HG02870 (cell line): ENCODE data around the gene FAM3C.
"Not testable (repeated sequence)": the region's sequence is repeated elsewhere in the genome, so short reads cannot be mapped to it uniquely, and the experiment has no call there.

Experiments used
- ATAC-seq: cut with Tn5 transposase; IDR thresholded peaks from one replicate; pipeline ENCODE4 v1.9.1; 2021; ENCODE audit warnings: mild to moderate bottlenecking, moderate library complexity; ENCODE audit not compliant: unreplicated experiment

The FAM3C gene

DNA sequence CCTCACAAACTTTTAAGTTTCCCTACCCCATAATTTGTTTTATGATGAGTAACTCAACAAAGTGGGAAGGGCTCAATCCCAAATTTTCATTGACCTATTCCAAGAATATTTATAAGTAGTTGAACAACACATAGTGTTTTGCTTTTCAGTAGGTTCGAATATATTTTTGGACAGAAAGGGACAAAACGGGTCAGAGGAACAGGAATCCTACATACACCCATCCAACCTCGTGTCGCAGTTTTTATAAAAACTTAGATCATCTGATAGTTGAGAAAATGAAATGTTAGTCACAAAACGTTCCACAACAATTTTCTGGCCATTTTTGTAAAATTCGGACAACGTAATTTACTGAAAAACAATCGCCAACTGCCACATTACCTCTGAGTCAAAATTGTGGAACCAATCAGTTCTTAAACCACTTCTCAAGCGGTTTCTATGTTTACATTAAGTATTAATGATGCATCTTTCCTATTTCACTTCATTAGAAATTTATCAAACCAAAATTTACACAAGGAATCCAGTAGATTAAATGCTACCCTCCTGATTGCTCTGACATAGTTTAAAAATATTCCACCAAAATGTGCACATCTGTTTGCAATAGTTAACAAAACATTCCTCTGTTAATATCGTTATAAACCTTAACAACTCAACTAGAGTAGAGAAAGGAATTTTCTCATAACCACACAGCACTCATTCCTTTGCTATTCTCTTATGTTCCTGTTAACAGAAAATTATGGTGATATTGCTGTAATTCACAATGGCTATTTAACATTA lies 61.0 kb downstream of the FAM3C start:
- no peak for ATAC-seq

DNA sequence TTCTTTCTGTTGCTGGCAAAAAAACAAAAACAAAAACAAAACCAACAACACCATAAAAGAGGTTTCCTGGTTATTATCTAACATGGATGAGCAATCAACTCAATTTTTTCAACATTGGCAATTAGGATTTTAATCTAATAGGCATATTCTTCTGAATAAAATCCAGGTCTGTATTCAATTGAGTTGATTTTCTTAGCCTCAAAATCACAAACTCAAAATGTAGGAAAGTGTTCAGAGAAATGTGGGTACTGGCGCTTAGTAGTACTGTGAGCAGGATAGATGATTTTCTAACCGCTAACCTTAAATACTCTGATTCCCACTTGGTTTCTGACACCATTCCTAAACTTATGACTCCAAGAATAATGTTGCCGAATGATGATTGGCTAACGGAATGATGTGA lies 61.7 kb downstream of the FAM3C start:
- ATAC-seq = no peak

DNA sequence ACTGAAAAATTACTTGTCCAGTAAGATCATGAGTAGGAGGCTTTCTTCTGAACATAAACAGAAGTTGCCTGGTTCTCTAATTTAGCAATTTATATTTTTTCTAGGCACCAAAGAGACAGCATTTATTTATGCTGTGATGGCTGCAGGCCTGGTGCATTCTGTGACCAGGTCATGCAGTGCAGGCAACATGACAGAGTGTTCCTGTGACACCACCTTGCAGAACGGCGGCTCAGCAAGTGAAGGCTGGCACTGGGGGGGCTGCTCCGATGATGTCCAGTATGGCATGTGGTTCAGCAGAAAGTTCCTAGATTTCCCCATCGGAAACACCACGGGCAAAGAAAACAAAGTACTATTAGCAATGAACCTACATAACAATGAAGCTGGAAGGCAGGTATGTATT lies 64.5 kb downstream of the FAM3C start:
- no peak for ATAC-seq

DNA sequence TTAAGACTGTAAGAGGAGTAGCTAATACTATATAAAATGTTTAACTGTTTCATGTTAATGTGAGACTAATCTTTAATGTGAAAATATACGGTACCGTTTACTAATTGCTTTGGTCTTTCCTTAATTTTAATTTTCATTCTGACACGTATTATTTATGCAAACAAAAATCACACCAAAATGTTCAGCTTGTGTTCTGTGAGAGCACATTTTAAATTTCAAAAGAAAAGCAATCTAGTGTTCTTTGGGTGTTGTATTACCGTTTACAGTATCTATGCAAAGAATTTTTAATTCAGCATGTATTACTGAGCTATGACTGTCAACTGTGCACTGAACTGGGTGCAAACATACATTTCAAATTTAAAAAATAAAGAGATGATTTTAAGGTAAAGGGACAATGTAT lies 65.1 kb downstream of the FAM3C start:
- ATAC-seq = no peak

DNA sequence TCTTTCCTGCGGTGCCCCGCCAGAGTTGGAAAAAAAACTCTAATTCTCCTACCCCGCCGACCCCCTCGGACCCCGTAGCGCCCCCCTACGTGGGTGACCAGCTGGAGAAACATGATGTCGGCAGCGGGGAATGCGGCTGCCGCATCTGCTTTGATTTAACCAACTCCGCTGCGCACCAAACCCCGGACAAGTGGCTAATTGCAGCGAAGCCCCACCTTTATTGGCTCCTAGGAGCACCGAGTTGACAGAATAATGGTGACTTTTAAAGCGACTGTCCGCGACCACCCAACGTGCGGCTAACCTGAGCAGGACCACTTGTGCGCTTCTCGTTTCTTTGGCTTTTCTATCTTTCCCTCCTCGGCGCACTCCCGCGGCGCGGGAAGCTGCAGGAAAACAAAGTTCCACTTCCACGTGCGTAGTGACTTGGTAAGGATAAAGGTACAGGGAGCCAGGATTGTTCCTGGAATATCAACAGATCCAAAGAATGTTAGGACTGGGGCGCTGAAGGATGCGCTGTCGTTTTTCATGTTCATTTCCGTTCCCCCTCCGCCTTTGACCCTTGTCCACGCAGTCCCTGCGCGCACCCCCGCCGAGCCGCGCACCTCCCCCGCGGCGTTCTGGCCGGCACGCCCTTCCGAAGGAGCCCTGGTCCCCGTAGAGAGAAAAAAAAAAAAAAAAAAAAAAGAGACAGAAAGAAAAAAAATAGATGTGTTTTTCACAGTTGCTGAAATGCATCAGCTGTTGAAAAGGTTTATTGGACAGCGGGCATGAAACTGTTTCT lies 65.9 kb downstream of the FAM3C start:
- peak; percentile 15 for ATAC-seq

DNA sequence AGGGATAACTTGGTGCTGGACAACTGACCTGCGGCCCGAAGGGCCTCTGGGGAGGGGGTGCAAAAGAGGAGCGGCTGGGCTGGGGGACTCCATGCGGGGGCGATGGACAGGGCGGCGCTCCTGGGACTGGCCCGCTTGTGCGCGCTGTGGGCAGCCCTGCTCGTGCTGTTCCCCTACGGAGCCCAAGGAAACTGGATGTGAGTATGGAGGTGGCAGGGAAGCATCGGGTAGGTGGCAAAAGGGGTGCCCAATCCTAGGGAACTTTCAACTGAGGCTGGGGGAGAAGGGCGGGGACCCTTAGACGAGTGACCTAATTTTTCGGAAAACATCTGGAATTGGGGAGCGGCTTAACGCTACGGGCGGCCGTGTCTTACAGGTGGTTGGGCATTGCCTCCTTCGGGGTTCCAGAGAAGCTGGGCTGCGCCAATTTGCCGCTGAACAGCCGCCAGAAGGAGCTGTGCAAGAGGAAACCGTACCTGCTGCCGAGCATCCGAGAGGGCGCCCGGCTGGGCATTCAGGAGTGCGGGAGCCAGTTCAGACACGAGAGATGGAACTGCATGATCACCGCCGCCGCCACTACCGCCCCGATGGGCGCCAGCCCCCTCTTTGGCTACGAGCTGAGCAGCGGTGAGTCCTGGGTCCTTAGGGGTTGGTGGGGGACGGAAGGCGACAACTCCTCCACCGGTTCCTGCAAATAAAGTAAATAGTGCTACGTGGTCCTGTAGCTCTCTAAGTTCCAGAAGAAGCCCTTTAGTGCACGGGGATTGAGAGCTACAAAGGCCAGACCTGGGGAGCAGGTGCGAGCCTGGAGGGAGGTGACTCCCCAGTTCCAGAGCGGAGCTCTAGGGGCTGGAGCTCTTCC lies 66.7 kb downstream of the FAM3C start:
- ATAC-seq = peak; percentile 40

DNA sequence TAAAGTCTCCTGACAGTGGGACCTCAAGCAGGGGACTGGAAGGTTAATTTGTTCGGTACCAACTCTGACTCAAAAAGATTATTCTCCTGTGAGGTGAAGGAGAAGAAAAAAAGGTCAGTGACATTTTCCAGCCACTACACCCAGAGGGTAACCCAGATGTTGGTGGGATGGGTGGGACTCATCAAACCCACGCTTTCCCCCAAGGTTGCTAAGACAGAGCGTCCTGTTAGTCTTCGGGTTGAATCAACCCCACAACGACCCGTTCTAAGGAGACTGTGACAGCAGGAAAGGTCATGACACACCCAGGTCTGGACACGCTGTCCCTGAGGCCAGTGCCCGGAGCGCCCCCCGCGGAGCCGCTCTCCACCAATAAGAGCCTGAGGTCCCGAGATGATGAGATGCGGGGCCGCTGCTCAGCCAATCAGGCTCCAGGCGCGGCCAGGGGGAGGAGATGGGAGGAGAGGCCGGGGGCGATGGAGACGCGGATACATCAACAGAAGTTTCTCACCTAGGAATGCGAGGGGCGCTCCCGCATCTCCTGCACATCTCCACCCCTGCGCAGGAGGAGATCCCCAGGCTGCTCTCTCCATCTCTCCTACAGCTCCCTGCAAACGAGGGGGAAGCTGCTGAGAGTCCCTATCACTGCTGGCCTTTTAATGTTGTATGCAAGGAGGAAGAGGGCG lies 67.5 kb downstream of the FAM3C start, which contains the start of gene WNT16:
WNT16 (plus strand) TSS at position 493 of the 683 bp plus-strand sequence. CDS start 293 bp downstream, outside the sequence.
- no peak for ATAC-seq

DNA sequence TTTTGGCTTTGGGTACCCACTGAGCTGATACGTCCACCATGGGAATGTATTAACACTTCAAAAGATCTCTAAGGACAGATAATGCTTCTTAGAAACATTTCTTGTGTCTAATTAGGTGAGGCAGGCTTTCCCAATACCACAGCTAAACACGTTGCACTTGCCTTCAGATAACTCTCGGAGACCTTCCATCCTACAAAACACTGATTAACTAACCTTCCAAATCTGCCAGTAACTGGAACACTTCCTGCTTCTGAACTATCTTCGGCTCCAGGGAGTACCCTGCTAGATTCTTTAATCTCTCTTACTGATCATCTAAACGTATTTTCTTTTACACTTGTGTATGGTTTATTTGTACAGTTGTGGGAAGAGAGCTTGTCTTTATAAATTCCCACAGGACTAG lies 68.4 kb downstream of the FAM3C start:
- no peak for ATAC-seq

DNA sequence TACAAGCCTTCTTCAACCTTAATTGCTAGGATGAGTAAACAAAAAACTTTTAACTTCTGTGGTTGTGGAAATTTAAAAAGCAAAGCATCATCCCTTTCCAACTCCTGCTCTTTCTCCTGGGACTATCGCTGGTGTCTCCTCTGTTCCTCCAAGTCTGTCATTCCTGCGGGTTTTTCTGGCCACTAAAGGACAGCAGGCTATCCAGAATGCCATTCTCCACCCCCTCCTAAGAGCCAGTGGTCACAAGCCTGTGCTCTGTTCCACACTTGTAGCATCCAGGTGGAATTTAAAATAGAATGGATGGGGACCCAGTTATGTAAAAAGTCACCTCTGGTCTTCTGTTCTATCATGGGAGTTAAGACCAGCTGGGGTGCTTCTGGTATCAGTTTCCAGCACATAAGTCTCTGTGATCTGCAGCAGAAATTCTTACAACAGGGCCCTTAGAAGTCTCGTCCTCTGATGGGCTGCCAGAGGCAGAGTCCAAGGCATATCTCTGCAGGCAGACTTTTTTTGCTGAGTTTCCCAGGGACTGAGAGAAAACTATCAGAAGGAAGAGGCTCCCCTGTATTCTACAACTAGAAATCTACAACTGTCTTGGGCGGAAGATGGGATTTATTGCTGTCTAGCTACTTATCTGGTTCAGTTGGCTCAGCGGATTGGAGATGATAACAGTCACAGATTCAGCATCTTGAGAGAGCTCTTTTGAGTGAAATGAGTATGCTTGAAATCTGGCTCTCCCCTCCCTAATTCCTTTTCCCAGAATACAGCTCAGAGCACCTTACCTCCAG lies 72.4 kb downstream of the FAM3C start:
- no peak for ATAC-seq

DNA sequence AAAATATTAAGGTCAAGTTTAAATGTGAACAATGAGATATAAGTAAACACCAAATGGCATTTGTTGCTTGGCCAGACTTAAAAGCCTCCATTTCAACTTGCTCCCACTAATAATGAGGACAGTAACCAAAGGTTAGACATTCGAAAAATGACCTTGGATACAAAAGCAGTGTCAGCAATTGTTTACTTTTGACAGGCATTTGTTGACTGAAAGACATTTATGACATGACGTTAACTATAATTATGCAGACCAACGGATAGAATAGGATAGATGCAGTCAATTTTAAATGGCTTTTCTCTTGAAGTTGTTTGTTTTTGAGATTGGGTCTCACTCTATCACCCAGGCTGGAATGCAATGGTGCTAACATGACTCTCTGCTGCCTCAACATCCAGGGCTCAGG lies 73.6 kb downstream of the FAM3C start:
- ATAC-seq = no peak

DNA sequence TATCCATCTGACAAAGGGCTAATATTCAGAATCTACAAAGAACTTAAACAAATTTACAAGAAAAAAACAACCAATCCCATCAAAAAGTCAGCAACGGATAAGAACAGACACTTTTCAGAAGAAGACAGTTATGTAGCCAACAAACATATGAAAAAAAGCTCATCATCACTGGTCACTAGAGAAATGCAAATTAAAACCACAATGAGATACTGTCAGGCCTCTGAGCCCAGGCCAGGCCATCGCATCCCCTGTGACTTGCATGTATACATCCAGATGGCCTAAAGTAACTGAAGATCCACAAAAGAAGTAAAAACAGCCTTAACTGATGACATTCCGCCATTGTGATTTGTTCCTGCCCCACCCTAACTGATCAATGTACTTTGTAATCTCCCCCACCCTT lies 80.9 kb downstream of the FAM3C start:
- ATAC-seq = not testable (repeated sequence)

DNA sequence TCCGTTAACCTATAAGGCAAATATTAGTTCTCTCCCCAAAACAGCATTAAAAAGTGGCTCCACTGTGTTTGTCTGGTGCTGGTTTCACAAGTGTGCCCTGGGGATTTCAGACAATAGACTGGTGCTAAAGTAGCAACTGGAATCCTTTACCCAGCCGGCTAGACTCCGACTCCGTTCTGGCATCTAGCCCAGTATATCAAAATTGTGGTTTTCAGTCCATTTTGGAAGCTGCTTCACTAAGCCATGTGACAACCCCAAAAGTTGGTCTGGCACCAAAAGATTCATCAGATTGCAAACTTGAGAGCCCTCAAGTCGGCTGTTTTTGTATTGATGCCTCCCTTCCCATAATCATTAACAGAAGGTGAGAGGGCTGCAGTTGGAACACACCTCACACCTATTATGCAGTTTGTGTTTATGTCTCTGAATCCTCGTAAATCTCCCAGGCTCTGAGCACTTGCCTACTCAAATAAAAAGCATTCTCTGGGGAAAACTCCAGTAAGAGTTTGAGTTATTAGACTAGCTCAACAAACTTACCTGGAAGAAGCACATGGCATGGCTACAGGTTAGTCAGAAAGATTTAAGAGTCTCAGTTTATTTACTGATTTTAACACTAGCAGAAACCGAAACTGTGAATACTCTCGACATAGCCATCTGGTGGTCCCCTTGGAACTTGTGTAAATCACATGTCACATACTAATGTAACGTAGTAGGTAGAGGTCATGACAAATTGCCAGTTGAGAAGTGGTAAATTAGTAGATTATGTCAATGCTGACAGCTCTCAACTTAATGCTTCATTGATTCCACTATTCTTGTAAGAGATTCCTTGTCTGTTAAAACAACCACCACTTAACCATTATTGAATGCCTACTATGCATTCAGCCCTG lies 82.1 kb downstream of the FAM3C start:
- peak; percentile 90 for ATAC-seq

DNA sequence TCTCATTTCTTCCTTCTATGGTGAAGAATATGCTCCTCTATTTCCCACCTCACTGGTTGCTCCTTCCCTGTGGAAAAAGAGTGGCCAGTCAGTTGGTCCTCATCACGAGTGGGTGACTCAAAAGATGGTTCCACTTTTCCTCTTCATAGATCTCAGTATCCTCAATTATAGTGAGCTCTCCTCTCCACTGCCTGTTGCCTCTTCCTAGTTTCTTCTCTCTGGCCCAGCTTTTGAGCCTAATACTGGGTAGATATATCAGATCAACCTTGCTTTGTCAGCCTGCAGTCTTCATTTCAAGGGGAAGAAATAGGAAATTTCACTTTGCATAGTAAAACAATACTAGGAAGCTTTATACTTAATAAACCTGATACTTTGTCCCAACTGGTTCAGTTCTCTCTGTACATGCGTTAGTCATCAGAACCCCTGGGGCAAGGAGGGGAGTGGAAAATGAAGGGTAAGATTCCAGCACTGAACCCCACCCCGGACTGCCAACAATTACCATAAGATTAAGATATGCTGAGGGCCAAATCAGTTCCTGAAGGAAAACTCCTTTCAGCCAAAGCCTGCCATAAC lies 82.8 kb downstream of the FAM3C start:
- no peak for ATAC-seq

DNA sequence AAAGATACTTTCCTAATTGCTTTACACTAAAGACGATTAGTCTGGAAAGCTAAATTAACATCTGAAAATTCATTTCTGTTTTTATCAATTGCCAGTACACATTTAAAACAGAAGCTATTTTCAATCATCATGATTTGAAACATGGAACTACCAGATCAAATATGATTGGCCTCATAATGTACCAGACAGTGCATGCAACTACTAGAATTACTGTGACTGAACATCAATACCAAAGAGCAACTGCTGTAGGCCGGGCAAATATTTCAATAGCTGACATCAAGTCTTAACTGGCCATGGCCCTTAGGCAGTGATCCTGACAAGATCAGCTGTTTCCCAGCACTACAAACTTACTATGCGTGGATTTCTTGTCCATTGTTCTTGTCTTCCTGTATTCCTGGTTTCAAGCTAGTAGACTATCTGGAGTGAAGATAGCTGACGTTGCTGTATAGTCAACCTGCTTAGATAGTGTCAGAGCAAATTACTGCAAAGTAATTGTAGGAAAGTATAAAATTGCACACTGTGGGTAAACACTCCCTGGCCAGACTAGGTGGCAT lies 89.0 kb downstream of the FAM3C start:
- peak; percentile 30 for ATAC-seq

DNA sequence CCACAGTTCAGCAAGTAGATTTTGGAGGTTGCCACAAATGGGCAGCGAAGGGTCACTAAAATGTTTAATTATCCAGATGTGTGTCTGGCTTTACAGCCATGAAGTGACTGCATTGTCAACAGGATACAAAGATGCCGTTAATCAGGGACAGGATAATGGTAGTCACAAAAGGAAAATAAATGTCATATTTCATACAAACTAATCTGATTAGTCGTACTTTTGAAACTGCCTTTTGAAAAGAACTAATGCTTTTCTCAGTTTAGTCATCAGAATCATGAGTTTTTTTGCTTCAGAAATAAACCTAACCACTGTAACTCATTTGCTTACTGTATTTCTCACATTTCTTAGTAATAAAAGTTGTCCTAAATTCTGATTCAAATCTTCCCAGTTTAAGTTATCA lies 89.5 kb downstream of the FAM3C start:
- peak; percentile 35 for ATAC-seq

DNA sequence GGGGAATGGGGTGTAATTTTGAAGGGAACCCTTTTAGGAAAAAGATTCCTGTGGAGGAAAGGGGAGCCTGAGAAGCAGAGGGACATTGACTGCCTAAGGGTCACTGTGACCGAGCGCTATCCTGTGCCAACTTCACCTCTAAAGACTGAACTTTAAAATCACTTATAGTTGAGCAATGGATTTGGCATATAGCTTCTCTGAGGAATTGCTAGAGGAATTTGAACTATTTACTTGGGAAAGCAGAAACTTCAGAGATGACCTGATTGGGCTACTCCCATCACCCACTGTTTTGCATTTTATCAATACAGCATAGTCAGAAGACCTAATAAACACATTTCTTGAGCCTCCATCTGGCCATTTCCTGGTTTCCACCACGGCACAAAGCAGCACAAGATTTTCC lies 91.0 kb downstream of the FAM3C start:
- no peak for ATAC-seq

DNA sequence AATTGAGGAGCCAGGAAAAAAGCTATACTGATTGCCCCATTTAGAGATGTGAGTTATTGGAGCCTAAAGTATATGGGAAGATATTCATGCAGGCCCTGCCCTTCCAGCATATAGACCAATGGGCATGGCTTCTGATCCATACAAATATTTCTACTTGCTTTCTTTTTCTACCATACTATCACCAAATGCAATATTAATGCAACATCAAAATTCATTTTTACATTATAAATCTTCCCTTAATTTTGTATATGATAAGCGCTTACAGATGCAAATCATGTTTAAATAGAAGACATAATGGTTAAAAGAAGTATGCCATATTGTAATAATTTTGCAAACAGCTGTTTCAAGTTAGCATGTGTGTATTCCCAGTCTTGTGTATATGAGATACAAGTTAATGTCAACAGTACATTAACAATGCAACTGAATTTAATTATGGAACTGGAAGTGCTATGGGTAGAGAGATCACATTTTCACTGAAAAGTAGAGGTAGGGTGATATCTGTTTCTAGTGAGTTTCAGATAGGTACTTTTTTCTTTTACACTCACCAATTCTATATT lies 91.9 kb downstream of the FAM3C start:
- ATAC-seq = no peak
